ENCODE results near the gene PPME1. TPM values are rescaled to one million over a fixed set of nuclear protein-coding genes. Genes with fewer than 3 reads are reported as not detected.

Gene PPME1
- polyA plus RNA-seq, 3 donors = 5.2 to 12.2 (median 8.9) TPM

GRCh38 chr11:74284466-74284865 lies 113.4 kb downstream of the PPME1 start:
- Histone ChIP-seq H2AFZ (ENCODE audit: insufficient read depth, low read depth, low read length, poor library complexity, severe bottlenecking) (no peak overlapping the region), H3K4me2 (replicated peaks; ENCODE audit: extremely low read depth, low read length, poor library complexity, severe bottlenecking) (no peak overlapping the region), H3K9ac (ENCODE audit: insufficient read depth, low read length, poor library complexity, severe bottlenecking) (no peak overlapping the region), H3K36me3 (replicated peaks in 1 of 2; ENCODE audit: control insufficient read depth in 1 of 2, insufficient read depth in 2 of 2, low read length in 2 of 2) (no peaks in the 10 kb centered on the region), H3K27me3 (ENCODE audit: control insufficient read depth in 2 of 2, insufficient read depth in 2 of 2, low read length in 2 of 2) (no peaks in the 10 kb centered on the region), H3K4me3 (replicated peaks in 1 of 3; ENCODE audit: low read depth in 2 of 3, low read length in 3 of 3) (no peak overlapping the region), H3K79me2 (ENCODE audit: insufficient read depth, low read length) (no peaks in the 10 kb centered on the region), H3K27ac (ENCODE audit: low read depth in 1 of 2, low read length in 2 of 2) (no peak overlapping the region), H3K9me3 (replicated peaks in 1 of 2; ENCODE audit: control insufficient read depth in 1 of 2, insufficient read depth in 1 of 2, low read length in 2 of 2) (no peaks in the 10 kb centered on the region), H3K4me1 (ENCODE audit: control insufficient read depth in 1 of 2, insufficient read depth in 2 of 2, low read length in 2 of 2) (no peaks in the 10 kb centered on the region), H4K20me1 (ENCODE audit: insufficient read depth, low read length) (no peaks in the 10 kb centered on the region)
- Mint-ChIP-seq H3K36me3 (no peaks in the 10 kb centered on the region), H3K27ac (no peak overlapping the region), H3K4me3 (no peak overlapping the region), H3K4me1 (no peaks in the 10 kb centered on the region), H3K9me3 (no peaks in the 10 kb centered on the region), H3K27me3 (ENCODE audit: low read depth in 3 of 3) (peaks cover 2 to 4% (median 3%) of the 10 kb centered on the region in 3 donors)
- no peak for DNase-seq
- WGBS (ENCODE audit: insufficient coverage) = no CpG with 5 or more reads among the region's 2 CpGs
- no peak for TF ChIP-seq CTCF (IDR thresholded peaks at IDR 0.05)
- intact Hi-C loops (cut with micrococcal nuclease) = no loop called here

GRCh38 chr11:74288161-74288560 lies 117.1 kb downstream of the PPME1 start:
- Mint-ChIP-seq H3K9me3 (peaks cover 0 to 2% (median 0%) of the 10 kb centered on the region in 7 donors), H3K27me3 (ENCODE audit: low read depth in 3 of 3) (peaks cover 2 to 8% (median 5%) of the 10 kb centered on the region in 3 donors), H3K4me3 (no peak overlapping the region), H3K4me1 (no peaks in the 10 kb centered on the region), H3K27ac (peak overlapping the region in 1 of 7 donors; percentile 53), H3K36me3 (no peaks in the 10 kb centered on the region)
- no peaks in the 10 kb centered on the region for H4K20me1 ChIP-seq (ENCODE audit: insufficient read depth, low read length)
- intact Hi-C loops (cut with micrococcal nuclease) = no loop called here
- no peak overlapping the region for H3K4me2 ChIP-seq (replicated peaks; ENCODE audit: extremely low read depth, low read length, poor library complexity, severe bottlenecking)
- H3K36me3 ChIP-seq (replicated peaks in 1 of 2; ENCODE audit: control insufficient read depth in 1 of 2, insufficient read depth in 2 of 2, low read length in 2 of 2) = no peaks in the 10 kb centered on the region
- no peaks in the 10 kb centered on the region for H3K9me3 ChIP-seq (replicated peaks in 1 of 2; ENCODE audit: control insufficient read depth in 1 of 2, insufficient read depth in 1 of 2, low read length in 2 of 2)
- no peaks in the 10 kb centered on the region for H3K27me3 ChIP-seq (ENCODE audit: control insufficient read depth in 2 of 2, insufficient read depth in 2 of 2, low read length in 2 of 2)
- WGBS (ENCODE audit: insufficient coverage) = no CpG with 5 or more reads among the region's 1 CpG
- H3K4me1 ChIP-seq (ENCODE audit: control insufficient read depth in 1 of 2, insufficient read depth in 2 of 2, low read length in 2 of 2) = no peaks in the 10 kb centered on the region
- H3K4me3 ChIP-seq (replicated peaks in 1 of 3; ENCODE audit: low read depth in 2 of 3, low read length in 3 of 3) = no peak overlapping the region
- no peak for TF ChIP-seq CTCF (IDR thresholded peaks at IDR 0.05)
- H2AFZ ChIP-seq (ENCODE audit: insufficient read depth, low read depth, low read length, poor library complexity, severe bottlenecking) = no peak overlapping the region
- peak in 1 of 3 donors; percentile 13 for DNase-seq
- no peaks in the 10 kb centered on the region for H3K79me2 ChIP-seq (ENCODE audit: insufficient read depth, low read length)
- H3K27ac ChIP-seq (ENCODE audit: low read depth in 1 of 2, low read length in 2 of 2) = no peak overlapping the region
- no peak overlapping the region for H3K9ac ChIP-seq (ENCODE audit: insufficient read depth, low read length, poor library complexity, severe bottlenecking)

Data from CD14-positive monocyte (primary cell).